ENCODE data around the gene BCAS3. TPM values are rescaled to one million over a fixed set of nuclear protein-coding genes. Genes with fewer than 3 reads are reported as not detected.
"Not testable (repeated sequence)": the region's sequence is repeated elsewhere in the genome, so short reads cannot be mapped to it uniquely, and the experiment has no call there.

BCAS3 gene
- total RNA-seq, 2 donors from 2014 or later: 14.7 to 17.5 TPM

GRCh38 chr17:60767744-60768308 lies 90.2 kb downstream of the BCAS3 start:
- DNase-seq (no peak), ATAC-seq (no peak)
- intact Hi-C loops (cut with DNase I): no loop called here

- intact Hi-C loops (cut with DNase I): no loop called here
- no peak for DNase-seq
- ATAC-seq: no peak
Measured at GRCh38 chr17:60769327-60769726, 91.7 kb downstream of the BCAS3 start.

GRCh38 chr17:60770946-60771422 lies 93.3 kb downstream of the BCAS3 start:
- intact Hi-C loops (cut with DNase I): no loop called here
- DNase-seq (no peak), ATAC-seq (no peak)

GRCh38 chr17:60771621-60772020 lies 94.0 kb downstream of the BCAS3 start:
- ATAC-seq; intact Hi-C loops (cut with DNase I); DNase-seq: not testable (repeated sequence)

GRCh38 chr17:60773552-60773951 lies 95.9 kb downstream of the BCAS3 start:
- DNase-seq (no peak), ATAC-seq (no peak)
- intact Hi-C loops (cut with DNase I): no loop called here

GRCh38 chr17:60781880-60782412 lies 104.3 kb downstream of the BCAS3 start:
- intact Hi-C loops (cut with DNase I): no loop called here
- no peak for ATAC-seq

GRCh38 chr17:60782742-60783141 lies 105.1 kb downstream of the BCAS3 start:
- DNase-seq (no peak), ATAC-seq (no peak)
- intact Hi-C loops (cut with DNase I): no loop called here

More at GRCh38 chr17:60781880-60782412, 104.3 kb downstream of the BCAS3 start:
- no peak for DNase-seq

GRCh38 chr17:60790205-60790604 lies 112.6 kb downstream of the BCAS3 start:
- DNase-seq (no peak), ATAC-seq (no peak)
- intact Hi-C loops (cut with DNase I): no loop called here

GRCh38 chr17:60792250-60792898 lies 114.7 kb downstream of the BCAS3 start:
- ATAC-seq (peak; percentile 42 to 87), DNase-seq (no peak)
- intact Hi-C loops (cut with DNase I): no loop called here

GRCh38 chr17:60798576-60798975 lies 120.9 kb downstream of the BCAS3 start:
- intact Hi-C loops (cut with DNase I): no loop called here
- ATAC-seq: no peak
- DNase-seq: no peak

GRCh38 chr17:60802377-60802776 lies 124.7 kb downstream of the BCAS3 start:
- no peak for ATAC-seq
- intact Hi-C loops (cut with DNase I): no loop called here

GRCh38 chr17:60803059-60803458 lies 125.4 kb downstream of the BCAS3 start:
- ATAC-seq: no peak
- no peak for DNase-seq
- intact Hi-C loops (cut with DNase I): no loop called here

More at GRCh38 chr17:60802377-60802776, 124.7 kb downstream of the BCAS3 start:
- DNase-seq: no peak

- DNase-seq: no peak
- intact Hi-C loops (cut with DNase I): no loop called here
- no peak for ATAC-seq
Measured at GRCh38 chr17:60804831-60805230, 127.2 kb downstream of the BCAS3 start.

GRCh38 chr17:60809421-60809820 lies 131.8 kb downstream of the BCAS3 start:
- intact Hi-C loops (cut with DNase I): no loop called here
- DNase-seq: no peak
- ATAC-seq: no peak

- ATAC-seq; DNase-seq; intact Hi-C loops (cut with DNase I): not testable (repeated sequence)
Measured at GRCh38 chr17:60814941-60815340, 137.3 kb downstream of the BCAS3 start.

GRCh38 chr17:60817192-60817591 lies 139.5 kb downstream of the BCAS3 start:
- ATAC-seq: no peak
- no peak for DNase-seq
- intact Hi-C loops (cut with DNase I): no loop called here

- DNase-seq (no peak), ATAC-seq (no peak)
- intact Hi-C loops (cut with DNase I): no loop called here
Measured at GRCh38 chr17:60819447-60820130, 141.9 kb downstream of the BCAS3 start.

GRCh38 chr17:60823515-60823914 lies 145.9 kb downstream of the BCAS3 start:
- DNase-seq (no peak), ATAC-seq (no peak)
- intact Hi-C loops (cut with DNase I): no loop called here

GRCh38 chr17:60825351-60825750 lies 147.7 kb downstream of the BCAS3 start:
- intact Hi-C loops (cut with DNase I): no loop called here
- ATAC-seq (no peak), DNase-seq (no peak)

- intact Hi-C loops (cut with DNase I): no loop called here
- DNase-seq (no peak), ATAC-seq (no peak)
Measured at GRCh38 chr17:60827943-60828342, 150.3 kb downstream of the BCAS3 start.
